Measurements from ENCODE around the gene CEP57L1. TPM values are rescaled to one million over a fixed set of nuclear protein-coding genes. Genes with fewer than 3 reads are reported as not detected.

The CEP57L1 gene
- total RNA-seq, 1 experiment from 2014 or later: 8.4 TPM

DNA sequence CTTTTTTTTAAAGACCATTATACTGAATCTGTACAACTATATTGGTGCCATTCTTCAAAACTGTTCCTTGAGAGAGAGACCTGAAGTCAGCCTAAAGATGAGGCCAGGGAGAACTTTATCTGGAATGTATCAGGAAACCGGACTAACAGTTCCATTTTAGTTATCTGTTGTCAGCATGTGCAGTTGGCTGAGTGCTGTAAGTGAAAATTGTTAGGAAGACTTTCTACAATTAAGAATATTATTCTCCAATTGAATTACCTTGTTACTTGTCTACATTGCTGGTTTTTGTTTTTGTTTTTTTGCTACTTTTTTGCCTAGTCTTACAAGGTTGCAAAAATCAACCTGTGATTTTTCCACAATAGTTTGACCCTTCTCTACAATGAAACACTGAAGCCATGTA is 7.5 kb downstream of the CEP57L1 start:
- H4K8ac ChIP-seq (replicated peaks; ENCODE audit: insufficient read length, low read depth, low read length): no peak overlapping the region
- no peaks in the 10 kb centered on the region for H3K27me3 Mint-ChIP-seq (ENCODE audit: low read depth)

More for the DNA sequence above, 7.5 kb downstream of the CEP57L1 start:
- no peak overlapping the region for H3K27ac ChIP-seq (ENCODE audit: insufficient read length, low read depth, low read length)
- Mint-ChIP-seq H3K9me3 (no peaks in the 10 kb centered on the region), H3K4me3 (no peak overlapping the region), H3K36me3 (ENCODE audit: insufficient read depth in 1 of 3, low read depth in 3 of 3) (peaks cover 0 to 4% (median 0%) of the 10 kb centered on the region in 3 experiments; a peak in 1 of 7 replicates), H3K27ac (no peak overlapping the region), H3K4me1 (no peaks in the 10 kb centered on the region)
- no peak overlapping the region for H2AFZ ChIP-seq (ENCODE audit: low read length)
- no peak overlapping the region for H3K4ac ChIP-seq (ENCODE audit: low read depth, low read length)
- WGBS (ENCODE audit: extremely low coverage, insufficient read length, low lambda C conversion rate): no CpG with 5 or more reads among the region's 1 CpG
- no peaks in the 10 kb centered on the region for H3K9me3 ChIP-seq (ENCODE audit: control insufficient read depth, low read depth, low read length)
- no peaks in the 10 kb centered on the region for H3K4me1 ChIP-seq (ENCODE audit: insufficient read depth, low read length)
- no peaks in the 10 kb centered on the region for H3K79me1 ChIP-seq (ENCODE audit: insufficient read depth, low read depth, low read length, poor library complexity, severe bottlenecking)
- no peak overlapping the region for H3T11ph ChIP-seq (ENCODE audit: low read length)
- H2BK20ac ChIP-seq (ENCODE audit: low read depth, low read length, poor library complexity, severe bottlenecking): no peak overlapping the region
- H3K56ac ChIP-seq (ENCODE audit: insufficient read length, low read depth, low read length): no peak overlapping the region
- H2BK120ac ChIP-seq (ENCODE audit: low read depth, low read length, poor library complexity, severe bottlenecking): no peak overlapping the region
- no peak overlapping the region for H2BK12ac ChIP-seq (ENCODE audit: insufficient read length, low read depth, low read length)
- H3K79me2 ChIP-seq (ENCODE audit: insufficient read depth, low read length): no peaks in the 10 kb centered on the region
- TF ChIP-seq, protein P1, sequence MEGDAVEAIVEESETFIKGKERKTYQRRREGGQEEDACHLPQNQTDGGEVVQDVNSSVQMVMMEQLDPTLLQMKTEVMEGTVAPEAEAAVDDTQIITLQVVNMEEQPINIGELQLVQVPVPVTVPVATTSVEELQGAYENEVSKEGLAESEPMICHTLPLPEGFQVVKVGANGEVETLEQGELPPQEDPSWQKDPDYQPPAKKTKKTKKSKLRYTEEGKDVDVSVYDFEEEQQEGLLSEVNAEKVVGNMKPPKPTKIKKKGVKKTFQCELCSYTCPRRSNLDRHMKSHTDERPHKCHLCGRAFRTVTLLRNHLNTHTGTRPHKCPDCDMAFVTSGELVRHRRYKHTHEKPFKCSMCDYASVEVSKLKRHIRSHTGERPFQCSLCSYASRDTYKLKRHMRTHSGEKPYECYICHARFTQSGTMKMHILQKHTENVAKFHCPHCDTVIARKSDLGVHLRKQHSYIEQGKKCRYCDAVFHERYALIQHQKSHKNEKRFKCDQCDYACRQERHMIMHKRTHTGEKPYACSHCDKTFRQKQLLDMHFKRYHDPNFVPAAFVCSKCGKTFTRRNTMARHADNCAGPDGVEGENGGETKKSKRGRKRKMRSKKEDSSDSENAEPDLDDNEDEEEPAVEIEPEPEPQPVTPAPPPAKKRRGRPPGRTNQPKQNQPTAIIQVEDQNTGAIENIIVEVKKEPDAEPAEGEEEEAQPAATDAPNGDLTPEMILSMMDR (conservative IDR thresholded peaks at IDR 0.05): no peak
- H3K23ac ChIP-seq (ENCODE audit: insufficient read length, low read depth, low read length): no peak overlapping the region
- no peak overlapping the region for H3K9ac ChIP-seq (ENCODE audit: extremely low read depth, insufficient read length, low read length)
- H3K14ac ChIP-seq (ENCODE audit: insufficient read depth, low read length): no peak overlapping the region
- H2BK5ac ChIP-seq (ENCODE audit: insufficient read length, low read length): no peak overlapping the region
- no peak overlapping the region for H4K91ac ChIP-seq (ENCODE audit: insufficient read length, low read depth, low read length)
- H3K27me3 ChIP-seq (ENCODE audit: insufficient read depth, low read length): no peaks in the 10 kb centered on the region
- H4K5ac ChIP-seq (ENCODE audit: insufficient read length, low read depth, low read length): no peak overlapping the region
- H3K23me2 ChIP-seq (ENCODE audit: insufficient read length, low read depth, low read length, poor library complexity, severe bottlenecking): no peaks in the 10 kb centered on the region
- no peak overlapping the region for H2AK5ac ChIP-seq (ENCODE audit: insufficient read length, low read length)
- no peak overlapping the region for H3K18ac ChIP-seq (ENCODE audit: insufficient read length, low read depth, low read length)
- H3K4me2 ChIP-seq (ENCODE audit: insufficient read depth, insufficient read length, low read length): no peak overlapping the region
- no peak overlapping the region for H2BK15ac ChIP-seq (ENCODE audit: low read depth, low read length)
- no peaks in the 10 kb centered on the region for H4K20me1 ChIP-seq (ENCODE audit: control insufficient read depth, insufficient read depth, insufficient read length)
- no peak for DNase-seq
